AG10803 (cell line): ENCODE data around the gene KCNMA1.

ENCODE experiments used
- DNase-seq: peaks from one replicate; pipeline ENCODE4 v3.0.0; 2010; ENCODE audit warnings: low read depth
- H3K4me3 ChIP-seq: 2 replicates; pipeline ENCODE4 v1.5.1; 2011; ENCODE audit warnings: mild to moderate bottlenecking, low read length, control low read depth
- CTCF ChIP-seq: conservative IDR thresholded peaks from 2 replicates; pipeline ENCODE4 v1.5.1; 2011; ENCODE audit warnings: mild to moderate bottlenecking, low read length, control low read depth, inconsistent platforms

Gene KCNMA1

DNA sequence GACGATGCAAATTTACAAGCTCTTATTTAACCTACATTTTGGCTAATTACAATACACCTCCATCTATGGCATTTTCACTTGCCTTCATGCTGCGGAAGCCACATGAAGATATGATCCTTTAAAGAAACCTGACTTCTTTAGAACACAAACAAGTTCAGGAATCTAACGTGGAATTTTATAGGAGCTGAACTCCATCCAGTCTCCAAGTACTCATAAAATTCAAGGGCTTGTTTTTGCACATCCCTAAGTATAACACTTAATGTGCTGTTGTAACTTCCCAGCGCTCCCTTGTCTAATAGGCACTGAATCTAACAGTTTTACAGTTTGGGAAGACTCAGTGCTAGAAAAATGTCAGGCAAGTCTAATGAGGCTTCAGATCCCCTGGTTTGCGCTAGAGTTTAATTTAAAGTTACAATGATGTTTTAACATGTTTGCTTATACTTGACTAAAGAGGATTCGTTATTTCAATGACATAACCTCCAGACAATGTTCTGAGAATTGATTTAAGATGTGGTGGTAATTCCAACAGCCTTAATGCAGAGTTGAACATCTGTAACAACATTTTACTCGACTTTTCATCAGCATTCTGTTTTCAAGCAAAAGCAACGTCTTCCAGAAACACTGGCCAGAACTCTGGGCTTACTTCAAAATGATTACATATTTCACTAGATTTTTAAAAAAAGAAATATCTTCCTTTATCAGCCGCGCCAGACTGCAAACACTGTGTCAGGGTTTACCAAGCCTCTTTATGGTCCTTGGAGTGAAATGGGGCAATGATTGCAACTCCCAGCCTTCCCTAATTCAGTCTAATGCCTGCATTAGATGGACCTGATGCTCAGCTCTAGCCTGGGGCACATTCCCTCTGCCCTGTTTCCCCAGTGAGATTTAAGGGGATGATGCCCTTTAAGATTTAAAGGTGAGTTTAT, 664.3 kb downstream of the KCNMA1 start:
- peak; percentile 86 for DNase-seq
- TF ChIP-seq CTCF = no peak
- no peak overlapping the region for H3K4me3 ChIP-seq

DNA sequence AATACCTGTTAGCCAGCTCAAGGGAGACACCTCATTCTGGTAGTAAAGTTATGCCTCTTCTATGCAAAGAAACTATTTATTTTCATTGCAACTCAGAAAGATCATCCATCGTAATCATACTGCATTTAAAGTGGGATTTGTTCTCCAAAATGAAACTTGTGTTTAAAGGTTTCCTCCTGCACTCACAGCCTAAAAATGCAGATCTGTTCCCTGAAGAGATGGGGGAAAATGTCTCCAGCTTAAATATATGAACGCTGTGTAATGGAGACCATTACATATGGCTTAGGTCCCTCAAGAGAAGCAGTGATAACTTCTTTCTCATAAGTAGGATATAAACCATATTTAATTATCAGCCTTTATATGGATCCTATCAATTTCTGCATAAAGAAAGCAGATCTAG, 665.1 kb downstream of the KCNMA1 start:
- DNase-seq = no peak
- no peak overlapping the region for H3K4me3 ChIP-seq
- TF ChIP-seq CTCF = no peak

- no peak overlapping the region for H3K4me3 ChIP-seq
- TF ChIP-seq CTCF = no peak
- DNase-seq = no peak
Measured at GRCh38 chr10:76971547-76972170, 665.9 kb downstream of the KCNMA1 start.

DNA sequence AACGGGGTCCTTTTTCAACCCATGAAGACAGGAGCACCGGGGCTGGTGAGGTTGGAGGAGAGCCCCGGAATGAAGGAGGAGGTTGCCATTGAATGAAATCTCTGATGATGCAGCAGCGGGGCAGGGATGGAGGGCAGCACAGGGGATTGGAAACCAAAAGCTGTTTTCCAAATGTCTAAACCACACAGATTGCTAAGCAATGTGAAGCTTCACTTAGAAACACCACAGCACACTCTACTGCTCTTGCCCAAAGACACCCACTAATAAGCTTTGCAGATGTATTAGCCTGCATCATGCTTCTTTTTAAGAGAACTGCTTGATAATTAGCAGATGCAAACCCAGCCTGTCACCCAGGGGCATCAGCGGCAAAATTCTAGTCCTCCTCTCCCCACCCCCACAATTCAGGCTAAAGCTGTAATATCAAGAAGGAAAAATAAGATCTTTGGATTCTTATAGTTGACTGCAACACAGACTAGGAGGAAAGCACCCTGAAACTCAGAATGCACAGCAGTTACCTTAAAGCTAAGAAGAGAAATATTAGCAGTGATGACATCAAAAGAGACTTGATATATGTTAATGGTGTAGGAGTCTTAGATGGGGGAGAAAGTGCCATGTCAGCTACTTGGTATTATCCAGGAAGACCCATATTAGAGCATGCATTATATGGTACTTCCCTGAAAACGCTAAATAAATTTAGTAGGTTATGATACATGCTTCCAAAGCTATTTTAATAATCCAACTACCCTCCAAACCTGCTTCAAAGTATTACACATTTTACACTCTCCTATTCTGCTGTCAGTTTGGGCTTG, 666.7 kb downstream of the KCNMA1 start:
- peak; percentile 18; the same call in 1 of the 2 replicates for TF ChIP-seq CTCF
- H3K4me3 ChIP-seq = no peak overlapping the region
- DNase-seq = peak; percentile 40

DNA sequence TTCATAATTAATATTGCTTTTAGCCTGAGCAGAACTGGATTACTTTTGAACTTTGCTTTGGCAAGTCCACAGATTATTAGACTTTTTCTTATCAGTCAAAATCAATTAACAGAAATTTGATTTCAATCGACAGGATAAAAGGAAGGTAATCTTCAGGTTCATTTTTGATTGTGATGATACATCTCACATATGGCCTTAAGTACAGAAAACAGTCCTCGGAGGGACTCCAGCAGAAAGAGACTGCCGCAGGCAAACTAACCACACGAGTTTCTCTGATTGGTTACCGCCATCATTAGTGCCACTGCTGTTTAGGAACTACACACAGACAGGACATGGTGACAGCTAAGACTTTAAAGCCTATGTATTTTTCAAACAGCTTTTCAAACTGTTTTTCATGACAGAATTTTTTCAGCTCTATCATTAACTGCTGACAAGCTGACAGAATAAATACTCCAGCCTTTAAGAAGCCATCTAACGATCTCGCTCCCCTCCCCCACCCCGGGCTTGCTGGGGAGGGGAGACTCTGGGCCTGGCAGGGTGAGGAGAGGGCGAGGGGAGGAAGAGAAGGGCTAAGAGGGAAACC, 668.2 kb downstream of the KCNMA1 start:
- TF ChIP-seq CTCF = no peak
- no peak overlapping the region for H3K4me3 ChIP-seq
- no peak for DNase-seq

GRCh38 chr10:76968483-76968882, 669.1 kb downstream of the KCNMA1 start:
- H3K4me3 ChIP-seq = no peak overlapping the region
- TF ChIP-seq CTCF = no peak
- no peak for DNase-seq
